Colonic mucosa (tissue), 4 donors: ENCODE measurements around the gene LGALS3BP. TPM values are rescaled to one million over a fixed set of nuclear protein-coding genes. Genes with fewer than 3 reads are reported as not detected.

Experiments
- DNase-seq: peaks from one replicate; pipeline ENCODE4 v3.0.0-alpha.2; 2020
- H3K27ac ChIP-seq: fragments of 200-600 bp; one replicate; pipeline ENCODE4 v1.8.0; 2021
- H3K27me3 ChIP-seq: fragments of 200-600 bp; one replicate; pipeline ENCODE4 v1.8.0; 2021
- H3K36me3 ChIP-seq: fragments of 200-600 bp; one replicate; pipeline ENCODE4 v1.8.0; 2021
- H3K4me1 ChIP-seq: fragments of 200-600 bp; one replicate; pipeline ENCODE4 v1.8.0; 2021; ENCODE audit warnings: mild to moderate bottlenecking
- H3K4me3 ChIP-seq: fragments of 200-600 bp; one replicate; pipeline ENCODE4 v1.8.0; 2021
- H3K9ac ChIP-seq, 2 donors: one replicate each; pipeline ENCODE4 v1.7.0; 2013; ENCODE audit warnings: control low read depth in 2 of 2, low read depth in 2 of 2, low read length in 2 of 2
- H3K9me3 ChIP-seq: fragments of 200-600 bp; one replicate; pipeline ENCODE4 v1.8.0; 2021
- intact Hi-C: fragments of 100-400 bp; cut with DNase I; formaldehyde crosslinking; loops from one replicate; pipeline ENCODE4 v1.14.1; 2022
- total RNA-seq, 2 donors: library from RNA; stranded (reverse); fragmentation: NEBNext Ultra II Directional in 1 of 2; extraction: Animal tissue kit (Norgen Biotek cat#: 25700) in 1 of 2; gene quantifications; one replicate each; pipeline ENCODE4 v1.2.1, GENCODE V29; 2021
- TF ChIP-seq, protein P1 (sequence below): fragments of 200-600 bp; IDR thresholded peaks from one replicate; pipeline ENCODE4 v1.8.0; 2022; ENCODE audit warnings: antibody characterized with exemption, mild to moderate bottlenecking
- donor health status: healthy.
- donor health status: DM: no; HTN: no; CAD: no.
- donor health status: DM: no; HTN: no; CAD: no.

The LGALS3BP gene
- total RNA-seq, 2 donors from 2014 or later: 635 to 674 TPM

DNA sequence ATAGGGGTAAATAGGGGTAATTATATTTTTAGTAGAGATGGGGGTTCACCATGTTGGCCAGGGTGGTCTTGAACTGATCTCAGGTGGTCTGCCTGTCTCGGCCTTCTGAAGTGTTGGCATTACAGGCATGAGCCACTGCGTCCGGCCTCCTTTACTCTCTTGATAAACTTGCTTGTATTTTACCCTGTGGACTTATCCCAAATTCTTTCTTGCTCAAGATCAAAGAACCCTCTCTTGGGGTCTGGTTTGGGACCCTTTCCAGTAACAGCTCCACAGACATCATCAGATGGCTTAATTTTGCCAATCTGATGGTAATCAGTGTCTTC is 38.6 kb upstream of the LGALS3BP start:
- DNase-seq: no peak
- intact Hi-C loops: no loop called here
- Histone ChIP-seq H3K4me3 (no peak overlapping the region), H3K9me3 (no peaks in the 10 kb centered on the region), H3K27ac (no peak overlapping the region), H3K4me1 (peaks cover 22% of the 10 kb centered on the region), H3K9ac (no peak overlapping the region), H3K27me3 (no peaks in the 10 kb centered on the region), H3K36me3 (no peaks in the 10 kb centered on the region)
- TF ChIP-seq, protein P1, sequence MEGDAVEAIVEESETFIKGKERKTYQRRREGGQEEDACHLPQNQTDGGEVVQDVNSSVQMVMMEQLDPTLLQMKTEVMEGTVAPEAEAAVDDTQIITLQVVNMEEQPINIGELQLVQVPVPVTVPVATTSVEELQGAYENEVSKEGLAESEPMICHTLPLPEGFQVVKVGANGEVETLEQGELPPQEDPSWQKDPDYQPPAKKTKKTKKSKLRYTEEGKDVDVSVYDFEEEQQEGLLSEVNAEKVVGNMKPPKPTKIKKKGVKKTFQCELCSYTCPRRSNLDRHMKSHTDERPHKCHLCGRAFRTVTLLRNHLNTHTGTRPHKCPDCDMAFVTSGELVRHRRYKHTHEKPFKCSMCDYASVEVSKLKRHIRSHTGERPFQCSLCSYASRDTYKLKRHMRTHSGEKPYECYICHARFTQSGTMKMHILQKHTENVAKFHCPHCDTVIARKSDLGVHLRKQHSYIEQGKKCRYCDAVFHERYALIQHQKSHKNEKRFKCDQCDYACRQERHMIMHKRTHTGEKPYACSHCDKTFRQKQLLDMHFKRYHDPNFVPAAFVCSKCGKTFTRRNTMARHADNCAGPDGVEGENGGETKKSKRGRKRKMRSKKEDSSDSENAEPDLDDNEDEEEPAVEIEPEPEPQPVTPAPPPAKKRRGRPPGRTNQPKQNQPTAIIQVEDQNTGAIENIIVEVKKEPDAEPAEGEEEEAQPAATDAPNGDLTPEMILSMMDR: no peak

DNA sequence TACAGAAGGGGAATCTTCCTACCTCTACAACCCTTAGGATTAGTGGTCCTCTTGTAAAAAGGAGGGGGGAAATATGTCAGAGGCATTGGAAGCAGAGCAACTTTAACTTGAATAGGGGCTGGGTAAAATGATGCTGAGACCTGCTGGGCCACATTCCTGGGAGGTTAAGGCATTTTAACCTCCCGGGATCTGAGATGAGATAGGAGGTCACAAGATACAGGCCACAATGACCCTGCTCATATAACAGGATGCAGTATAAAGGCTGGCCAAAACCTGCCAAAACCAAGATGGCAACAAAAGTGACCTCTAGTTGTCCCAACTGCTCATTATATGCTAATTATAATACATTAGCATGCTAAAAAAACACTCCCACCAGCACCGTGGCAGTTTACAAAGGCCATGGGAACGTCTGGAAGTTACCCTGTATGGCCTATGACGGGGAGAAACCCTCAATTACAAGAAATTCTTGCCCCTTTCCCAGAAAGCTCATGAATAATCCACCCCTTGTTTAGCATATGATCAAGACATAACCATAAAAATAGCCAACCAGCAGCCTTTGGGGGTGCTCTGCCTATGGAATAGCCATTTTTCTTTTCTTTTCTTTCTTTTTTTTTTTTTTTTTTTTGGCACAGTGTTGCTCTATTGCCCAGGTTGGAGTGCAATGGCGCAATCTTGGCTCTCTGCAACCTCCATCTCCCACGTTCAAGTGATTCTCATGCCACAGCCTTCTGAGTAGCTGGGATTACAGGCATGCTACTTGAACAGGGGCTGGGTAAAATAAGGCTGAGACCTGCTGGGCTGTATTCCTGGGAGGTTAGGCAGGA is 38.0 kb upstream of the LGALS3BP start:
- peaks cover 21% of the 10 kb centered on the region for H3K4me1 ChIP-seq
- H3K27ac ChIP-seq: no peak overlapping the region
- TF ChIP-seq, protein P1: no peak
- no peak for DNase-seq
- no peaks in the 10 kb centered on the region for H3K36me3 ChIP-seq
- H3K4me3 ChIP-seq: no peak overlapping the region
- H3K27me3 ChIP-seq: no peaks in the 10 kb centered on the region
- intact Hi-C loops: no loop called here
- H3K9ac ChIP-seq: no peak overlapping the region
- no peaks in the 10 kb centered on the region for H3K9me3 ChIP-seq

DNA sequence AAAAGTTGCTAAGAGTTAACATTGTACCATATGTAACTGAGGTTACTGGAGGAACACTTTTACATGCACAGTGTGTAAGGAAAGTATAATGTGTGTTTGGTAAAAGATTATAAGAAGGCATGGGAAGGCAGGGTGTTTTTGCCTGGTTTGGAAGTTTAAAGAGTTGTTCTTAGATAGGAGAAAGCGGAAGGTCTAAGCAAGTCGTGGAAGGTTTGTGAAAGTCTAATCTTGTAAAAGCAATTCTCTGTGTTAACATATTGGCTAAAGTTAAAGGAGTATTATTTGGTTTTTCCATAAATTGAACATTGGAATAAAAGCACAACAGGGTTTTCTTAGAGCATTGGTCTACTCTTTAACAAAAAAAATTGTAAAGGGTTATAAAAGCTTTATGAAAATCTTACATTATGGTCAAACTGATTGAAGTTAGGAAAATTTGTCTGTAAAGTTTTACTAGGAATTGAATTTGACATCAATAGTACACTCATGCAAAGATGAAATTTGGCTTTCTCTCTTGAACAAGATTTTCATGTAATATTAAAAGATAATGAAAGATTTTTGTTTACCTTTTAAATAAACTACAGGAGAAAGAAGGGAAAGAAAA is 34.5 kb upstream of the LGALS3BP start:
- H3K36me3 ChIP-seq: no peaks in the 10 kb centered on the region
- H3K9me3 ChIP-seq: no peaks in the 10 kb centered on the region
- no peaks in the 10 kb centered on the region for H3K4me1 ChIP-seq
- H3K9ac ChIP-seq: no peak overlapping the region
- TF ChIP-seq, protein P1: no peak
- DNase-seq: no peak
- intact Hi-C loops: no loop called here
- H3K4me3 ChIP-seq: no peak overlapping the region
- H3K27ac ChIP-seq: no peak overlapping the region
- no peaks in the 10 kb centered on the region for H3K27me3 ChIP-seq

DNA sequence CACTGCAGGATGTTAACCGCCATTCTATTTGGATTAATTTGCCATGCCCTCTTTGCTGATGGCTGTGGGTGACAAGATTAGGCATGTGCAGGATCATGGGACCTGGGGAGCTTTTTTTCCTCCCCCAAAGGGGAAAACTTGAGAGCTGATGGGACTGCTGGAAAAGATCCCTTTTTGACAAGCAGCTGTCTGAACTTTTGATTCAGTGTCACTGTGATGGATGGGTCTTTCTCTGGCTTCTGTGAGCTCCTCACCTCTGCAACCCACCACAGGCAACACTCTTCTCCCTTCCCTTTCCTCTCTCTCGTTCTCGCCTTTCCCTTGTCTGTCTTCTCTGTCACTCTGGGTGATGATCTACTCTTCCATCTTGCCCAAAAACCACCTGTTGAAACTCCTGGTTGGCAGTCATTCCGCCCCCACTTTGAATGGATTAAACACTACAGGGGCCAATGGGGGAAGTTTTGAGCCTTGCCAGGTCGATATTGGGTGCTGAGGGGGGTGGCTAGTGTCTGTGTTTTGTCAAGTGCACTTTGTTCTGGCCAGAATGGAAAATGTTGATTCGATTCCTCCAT is 32.9 kb upstream of the LGALS3BP start:
- Histone ChIP-seq H3K36me3 (no peaks in the 10 kb centered on the region), H3K4me1 (peaks cover 7% of the 10 kb centered on the region), H3K27me3 (no peaks in the 10 kb centered on the region), H3K4me3 (no peak overlapping the region), H3K9me3 (no peaks in the 10 kb centered on the region), H3K9ac (no peak overlapping the region), H3K27ac (no peak overlapping the region)
- intact Hi-C loops: no loop called here
- no peak for DNase-seq
- TF ChIP-seq, protein P1: no peak

DNA sequence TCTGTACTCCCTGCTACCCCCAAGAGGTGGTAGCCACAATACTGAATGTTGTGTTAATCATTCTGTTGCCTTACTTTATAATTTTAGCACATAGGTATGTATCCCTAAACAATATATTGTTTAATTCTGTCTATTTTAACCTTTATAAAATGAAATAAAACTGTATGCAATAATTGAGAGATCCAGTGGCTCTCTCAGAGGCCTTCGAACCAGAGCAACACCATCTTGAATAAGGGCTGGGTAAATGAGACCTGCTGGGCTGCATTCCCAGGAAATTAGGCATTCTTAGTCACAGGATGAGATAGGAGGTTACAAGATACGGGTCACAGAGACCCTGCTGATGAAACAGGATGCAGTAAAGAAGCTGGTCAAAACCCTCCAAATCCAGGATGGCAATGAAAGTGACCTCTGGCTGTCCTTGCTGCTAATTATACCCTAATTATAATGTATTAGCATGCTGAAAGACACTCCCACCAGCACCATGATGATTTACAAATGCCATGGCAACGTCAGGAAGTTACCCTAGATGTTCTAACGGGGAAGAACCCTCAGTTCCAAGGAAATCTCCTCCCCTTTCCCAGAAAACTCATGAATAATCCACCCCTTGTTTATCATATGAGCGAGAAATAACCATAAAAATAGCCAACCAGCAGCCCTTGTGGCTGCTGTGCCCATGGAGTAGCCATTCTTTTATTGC is 31.9 kb upstream of the LGALS3BP start:
- H3K27me3 ChIP-seq: no peaks in the 10 kb centered on the region
- TF ChIP-seq, protein P1: no peak
- intact Hi-C loops: no loop called here
- H3K4me3 ChIP-seq: no peak overlapping the region
- no peak overlapping the region for H3K27ac ChIP-seq
- no peak for DNase-seq
- no peaks in the 10 kb centered on the region for H3K9me3 ChIP-seq
- no peaks in the 10 kb centered on the region for H3K36me3 ChIP-seq
- H3K4me1 ChIP-seq: peaks cover 17% of the 10 kb centered on the region
- no peak overlapping the region for H3K9ac ChIP-seq
